ENCODE results near the gene DCP2.

The DCP2 gene

GRCh38 chr5:113067635-113068344 is 91.2 kb downstream of the DCP2 start:
- DNase-seq (ENCODE audit: low spot score), result no peak

GRCh38 chr5:113068559-113068958 is 92.0 kb downstream of the DCP2 start:
- DNase-seq (ENCODE audit: low spot score), result peak; percentile 27

All from AG20443 (cell line).